Measurements from ENCODE around the gene ADK.
"Not testable (repeated sequence)": the region's sequence is repeated elsewhere in the genome, so short reads cannot be mapped to it uniquely, and the experiment has no call there.

ADK gene

DNA sequence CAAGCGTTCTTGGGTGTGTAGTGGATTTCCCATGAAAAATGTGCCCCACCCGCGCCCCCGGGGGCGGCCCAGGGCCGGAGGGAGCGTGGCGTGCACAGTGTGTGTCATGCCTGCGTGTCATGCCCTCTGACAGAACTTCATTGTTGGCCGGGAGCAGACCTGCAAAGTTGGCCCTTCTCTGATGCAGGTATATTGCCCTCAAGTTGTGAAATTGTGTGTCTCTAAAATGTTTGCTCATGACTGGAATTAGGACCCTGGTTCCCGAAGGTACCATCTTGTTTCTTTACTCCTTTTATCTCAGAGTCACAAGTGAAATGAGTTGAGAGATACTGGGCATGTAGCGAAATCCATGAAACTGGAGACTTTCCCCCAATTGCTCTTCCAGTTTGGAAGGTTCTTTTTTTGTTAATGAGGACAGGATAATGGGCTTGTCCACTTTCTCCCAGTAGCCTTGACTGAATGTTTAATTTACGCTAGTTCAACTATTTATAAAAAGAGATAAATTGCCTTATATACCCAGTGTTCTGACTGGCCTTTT lies 26.2 kb downstream of the ADK start:
- Mint-ChIP-seq H3K9me3 (no peaks in the 10 kb centered on the region), H3K27me3 (no peaks in the 10 kb centered on the region), H3K4me1 (ENCODE audit: low read depth in 2 of 2) (peaks cover 20 to 30% of the 10 kb centered on the region in 2 donors), H3K36me3 (ENCODE audit: insufficient read depth) (peaks cover 12% of the 10 kb centered on the region), H3K27ac (peak overlapping the region; percentile 97), H3K4me3 (peak overlapping the region; percentile 90 to 91)
- no peak for ATAC-seq (replicated peaks)
- DNase-seq: peak in 1 of 3 experiments; percentile 13

DNA sequence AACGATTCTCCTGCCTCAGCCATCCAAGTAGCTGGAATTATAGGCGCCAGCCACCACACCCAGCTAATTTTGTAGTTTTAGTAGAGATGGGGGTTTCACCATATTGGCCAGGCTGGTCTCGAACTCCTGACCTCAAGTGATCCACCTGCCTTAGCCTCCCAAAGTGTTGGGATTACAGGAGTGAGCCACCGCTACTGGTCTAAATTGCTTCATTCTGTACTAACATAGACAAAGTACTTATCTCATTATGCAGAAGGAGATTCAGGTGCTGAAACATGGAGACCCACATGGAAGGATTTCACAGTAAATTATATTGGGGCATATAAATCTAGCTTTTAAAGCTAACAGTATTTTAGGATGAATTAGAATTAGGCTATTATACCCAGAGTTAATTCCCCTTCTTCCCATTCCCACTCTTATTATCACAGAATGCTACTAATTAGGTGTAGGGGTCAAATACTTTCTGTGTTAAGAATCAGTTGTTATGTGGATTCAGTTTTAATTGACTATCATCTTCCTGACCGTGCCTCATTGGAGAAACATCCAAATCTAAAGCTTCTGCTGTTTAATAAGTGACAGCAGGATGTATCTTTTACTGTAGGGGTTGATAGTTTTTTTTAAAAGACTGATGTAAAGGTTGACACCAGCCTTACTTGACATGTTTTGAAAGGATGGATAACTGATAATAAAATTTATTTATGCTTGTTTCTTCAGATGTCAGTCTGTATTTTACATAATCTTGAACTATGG lies 27.2 kb downstream of the ADK start:
- H3K4me3 Mint-ChIP-seq: peak overlapping the region; percentile 4 to 38
- H3K4me1 Mint-ChIP-seq (ENCODE audit: low read depth in 2 of 2): peaks cover 20 to 30% of the 10 kb centered on the region in 2 donors

DNA sequence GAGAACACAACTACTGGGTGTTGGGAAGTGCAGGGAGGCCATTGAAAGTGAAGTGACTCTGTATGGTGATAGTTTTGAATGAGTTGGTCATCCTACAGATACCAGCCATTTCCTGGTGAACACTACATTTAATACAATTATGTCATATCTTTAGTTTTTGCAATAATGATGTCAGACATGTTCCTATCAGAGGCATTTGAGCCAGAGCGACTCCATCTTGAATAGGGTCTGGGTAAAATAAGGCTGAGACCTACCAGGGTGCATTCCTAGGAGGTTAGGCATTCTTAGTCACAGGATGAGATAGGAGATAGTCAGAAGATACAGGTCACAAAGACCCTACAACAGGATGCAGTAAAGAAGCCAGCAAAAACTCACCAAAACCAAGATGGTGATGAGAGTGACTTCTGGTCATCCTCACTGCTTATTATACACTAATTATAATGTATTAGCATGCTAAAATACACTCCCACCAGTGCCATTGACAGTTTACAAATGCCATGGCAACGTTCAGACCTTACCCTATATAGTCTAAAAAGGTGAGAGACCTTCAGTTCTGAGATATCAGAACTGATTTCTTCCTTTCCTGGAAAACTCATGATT lies 28.2 kb downstream of the ADK start:
- H3K4me1 Mint-ChIP-seq (ENCODE audit: low read depth in 2 of 2): peaks cover 20 to 30% of the 10 kb centered on the region in 2 donors

More for the DNA sequence above, 27.2 kb downstream of the ADK start:
- Mint-ChIP-seq H3K9me3 (no peaks in the 10 kb centered on the region), H3K36me3 (ENCODE audit: insufficient read depth) (peaks cover 12% of the 10 kb centered on the region), H3K27ac (peak overlapping the region; percentile 54 to 62), H3K27me3 (no peaks in the 10 kb centered on the region)
- ATAC-seq (replicated peaks) (no peak), DNase-seq (no peak)

DNA sequence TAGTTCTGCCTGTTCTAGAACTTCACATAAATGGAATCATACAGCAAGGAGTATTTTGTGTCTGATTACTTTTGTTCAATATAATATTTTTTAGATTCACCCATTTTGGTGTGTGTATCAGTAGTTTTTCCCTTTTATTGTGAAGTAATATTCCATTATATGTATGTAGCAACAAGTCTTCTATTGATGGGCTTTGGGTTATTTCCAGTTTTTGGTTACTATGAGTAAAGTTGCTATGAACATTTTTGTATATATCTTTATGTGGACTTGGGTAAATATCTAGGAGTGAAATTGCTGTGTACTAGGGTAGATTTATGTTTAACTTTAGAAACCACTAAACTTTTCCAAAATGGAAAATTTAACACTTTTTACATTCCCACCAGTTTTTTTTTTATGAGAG lies 35.7 kb downstream of the ADK start:
- H3K4me1 Mint-ChIP-seq (ENCODE audit: low read depth in 2 of 2): peaks cover 14 to 37% of the 10 kb centered on the region in 2 donors
- no peaks in the 10 kb centered on the region for H3K27me3 Mint-ChIP-seq
- no peak overlapping the region for H3K4me3 Mint-ChIP-seq
- no peaks in the 10 kb centered on the region for H3K9me3 Mint-ChIP-seq
- no peak for ATAC-seq (replicated peaks)
- peak overlapping the region in 1 of 2 donors; percentile 5 for H3K27ac Mint-ChIP-seq
- peaks cover 2% of the 10 kb centered on the region for H3K36me3 Mint-ChIP-seq (ENCODE audit: insufficient read depth)
- DNase-seq: no peak

More for the DNA sequence above, 28.2 kb downstream of the ADK start:
- peak overlapping the region; percentile 54 to 62 for H3K27ac Mint-ChIP-seq
- H3K4me3 Mint-ChIP-seq: peak overlapping the region in 1 of 2 donors; percentile 38
- ATAC-seq (replicated peaks) (no peak), DNase-seq (no peak)
- H3K36me3 Mint-ChIP-seq (ENCODE audit: insufficient read depth): peaks cover 8% of the 10 kb centered on the region
- H3K9me3 Mint-ChIP-seq: no peaks in the 10 kb centered on the region
- H3K27me3 Mint-ChIP-seq: no peaks in the 10 kb centered on the region

DNA sequence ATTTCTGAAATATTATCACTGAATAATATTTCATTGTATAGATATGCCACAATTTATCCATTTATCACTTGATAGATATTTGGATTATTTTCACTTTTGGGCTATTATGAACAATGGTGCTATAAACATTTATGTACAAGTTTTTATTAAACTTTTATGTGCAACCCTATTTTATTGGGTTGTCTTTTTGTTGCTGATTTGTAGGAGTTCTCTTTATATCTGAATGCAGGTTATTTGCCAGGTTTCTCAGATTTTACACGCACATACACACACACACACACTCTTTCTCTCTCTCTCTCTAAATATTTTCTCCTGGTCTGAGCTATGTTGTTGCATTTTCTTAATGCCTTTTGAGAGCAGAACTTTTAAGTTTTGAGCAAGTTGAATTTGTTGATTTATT lies 36.2 kb downstream of the ADK start:
- H3K27ac Mint-ChIP-seq: peak overlapping the region; percentile 8 to 73
- H3K27me3 Mint-ChIP-seq: no peaks in the 10 kb centered on the region

DNA sequence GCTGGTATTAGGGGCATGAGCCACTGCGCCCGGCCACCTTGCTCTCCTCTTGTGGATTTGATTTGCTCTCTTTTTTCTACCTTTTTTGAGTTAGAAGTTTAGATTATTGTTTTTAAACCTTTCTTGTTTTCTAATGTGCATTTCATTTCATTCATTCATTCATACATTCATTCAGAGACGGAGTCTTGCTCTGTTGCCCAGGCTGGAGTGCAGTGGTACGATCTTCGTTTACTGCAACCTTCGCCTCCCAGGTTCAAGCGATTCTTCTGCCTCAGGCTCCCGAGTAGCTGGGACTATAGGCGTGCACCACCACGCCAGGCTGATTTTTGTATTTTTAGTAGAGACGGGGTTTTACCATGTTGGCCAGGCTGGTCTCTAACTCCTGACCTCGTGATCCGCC lies 37.6 kb downstream of the ADK start:
- peak overlapping the region; percentile 38 to 73 for H3K27ac Mint-ChIP-seq
- not testable (repeated sequence) for H3K27me3 Mint-ChIP-seq; ATAC-seq (replicated peaks); DNase-seq; H3K36me3 Mint-ChIP-seq (ENCODE audit: insufficient read depth); H3K9me3 Mint-ChIP-seq; H3K4me3 Mint-ChIP-seq
- H3K4me1 Mint-ChIP-seq (ENCODE audit: low read depth in 2 of 2): peaks cover 18 to 47% of the 10 kb centered on the region in 2 donors

More for the DNA sequence above, 36.2 kb downstream of the ADK start:
- Mint-ChIP-seq H3K9me3 (no peaks in the 10 kb centered on the region), H3K4me1 (ENCODE audit: low read depth in 2 of 2) (peaks cover 14 to 37% of the 10 kb centered on the region in 2 donors), H3K36me3 (ENCODE audit: insufficient read depth) (peaks cover 2% of the 10 kb centered on the region), H3K4me3 (no peak overlapping the region)
- DNase-seq (no peak), ATAC-seq (replicated peaks) (no peak)

DNA sequence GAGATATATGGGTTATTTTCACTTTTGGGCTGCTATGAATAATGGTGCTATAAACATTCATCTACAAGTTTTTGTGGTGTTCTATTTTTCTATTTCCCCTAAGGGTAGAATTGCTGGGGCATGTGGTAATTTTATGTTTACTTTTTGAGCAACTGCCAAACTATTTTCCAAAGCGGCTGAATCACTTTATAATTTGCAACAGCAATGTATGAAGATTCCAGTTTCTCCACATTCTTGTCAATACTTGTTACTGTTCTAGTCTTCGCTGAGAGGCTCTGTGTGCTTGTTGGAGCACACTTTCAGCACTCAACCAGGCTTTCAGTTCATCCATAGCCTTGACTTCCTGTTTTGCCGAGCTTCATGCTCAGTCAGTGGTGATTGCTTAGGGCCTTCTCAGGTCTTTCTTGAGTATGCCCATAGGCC lies 39.0 kb downstream of the ADK start:
- ATAC-seq (replicated peaks) (peak; percentile 69), DNase-seq (no peak)
- no peaks in the 10 kb centered on the region for H3K9me3 Mint-ChIP-seq
- H3K4me3 Mint-ChIP-seq: peak overlapping the region; percentile 52 to 55
- no peaks in the 10 kb centered on the region for H3K27me3 Mint-ChIP-seq
- peaks cover 2% of the 10 kb centered on the region for H3K36me3 Mint-ChIP-seq (ENCODE audit: insufficient read depth)
- H3K27ac Mint-ChIP-seq: peak overlapping the region; percentile 44 to 87
- H3K4me1 Mint-ChIP-seq (ENCODE audit: low read depth in 2 of 2): peaks cover 24 to 57% of the 10 kb centered on the region in 2 donors

DNA sequence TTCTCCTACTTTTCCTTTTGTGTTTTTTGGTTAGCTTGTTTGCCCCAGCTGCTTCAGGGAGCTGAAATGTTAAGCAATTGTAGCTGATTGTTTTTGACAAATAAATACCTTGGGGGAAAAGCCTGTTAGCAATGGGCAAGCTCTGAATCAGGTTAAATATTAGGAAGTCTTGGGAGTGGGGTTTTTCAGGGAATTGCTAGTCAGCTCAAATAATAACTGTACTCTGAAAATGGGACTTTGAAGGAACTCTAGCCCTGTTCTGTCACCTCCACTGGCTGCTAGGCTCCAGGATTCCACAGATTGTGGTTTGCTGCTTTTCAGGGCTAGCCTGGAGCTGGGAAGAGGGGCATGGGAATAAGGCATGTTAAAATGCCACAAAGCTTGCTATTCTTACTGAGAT lies 39.5 kb downstream of the ADK start:
- peak overlapping the region; percentile 44 to 87 for H3K27ac Mint-ChIP-seq
- peak overlapping the region; percentile 52 to 55 for H3K4me3 Mint-ChIP-seq
- DNase-seq (no peak), ATAC-seq (replicated peaks) (no peak)
- H3K4me1 Mint-ChIP-seq (ENCODE audit: low read depth in 2 of 2): peaks cover 24 to 56% of the 10 kb centered on the region in 2 donors
- no peaks in the 10 kb centered on the region for H3K27me3 Mint-ChIP-seq
- no peaks in the 10 kb centered on the region for H3K9me3 Mint-ChIP-seq
- H3K36me3 Mint-ChIP-seq (ENCODE audit: insufficient read depth): peaks cover 2% of the 10 kb centered on the region

DNA sequence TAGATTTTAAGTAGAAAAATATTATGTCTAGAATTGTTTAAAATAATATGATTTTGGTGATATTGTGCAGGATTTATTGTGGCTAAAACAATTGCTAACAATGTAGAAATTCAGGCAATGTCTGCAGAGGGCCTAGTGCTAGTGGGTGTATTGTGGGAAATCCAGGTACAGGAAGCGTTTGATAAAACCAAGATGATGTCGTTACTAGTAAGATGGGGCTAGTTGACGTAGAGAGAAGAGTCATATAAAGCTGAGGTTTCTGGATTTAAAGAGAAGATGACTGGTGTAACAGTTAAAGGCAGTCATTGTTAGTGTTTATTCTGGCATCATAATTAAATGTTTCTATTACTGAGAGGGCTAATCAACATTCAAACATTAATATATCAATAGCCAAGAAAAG lies 43.5 kb downstream of the ADK start:
- Mint-ChIP-seq H3K36me3 (ENCODE audit: insufficient read depth) (peaks cover 3% of the 10 kb centered on the region), H3K4me1 (ENCODE audit: low read depth in 2 of 2) (peaks cover 21 to 49% of the 10 kb centered on the region in 2 donors), H3K27ac (no peak overlapping the region), H3K4me3 (no peak overlapping the region), H3K9me3 (no peaks in the 10 kb centered on the region), H3K27me3 (no peaks in the 10 kb centered on the region)
- DNase-seq (no peak), ATAC-seq (replicated peaks) (peak; percentile 86)

DNA sequence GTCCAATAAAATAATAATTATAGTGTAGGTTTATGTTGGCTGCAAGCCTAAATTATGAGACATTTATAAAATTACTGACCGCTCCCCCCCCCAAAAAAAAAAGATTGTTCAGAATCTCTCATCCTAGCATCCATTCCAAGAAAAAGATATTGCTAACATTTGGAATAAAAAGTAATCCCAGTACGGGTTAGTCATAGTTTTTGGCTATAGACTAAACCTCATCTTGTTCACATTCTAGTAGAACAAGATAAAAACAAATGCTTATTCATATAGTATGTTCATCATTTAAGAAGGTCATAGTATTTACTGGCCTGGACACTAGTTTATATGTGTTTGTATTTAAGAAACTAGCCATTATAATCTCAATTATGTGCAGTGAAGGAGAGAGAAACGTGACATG lies 44.0 kb downstream of the ADK start:
- DNase-seq (no peak), ATAC-seq (replicated peaks) (no peak)
- H3K4me1 Mint-ChIP-seq (ENCODE audit: low read depth in 2 of 2): peaks cover 18 to 45% of the 10 kb centered on the region in 2 donors
- H3K9me3 Mint-ChIP-seq: no peaks in the 10 kb centered on the region
- H3K4me3 Mint-ChIP-seq: no peak overlapping the region
- no peaks in the 10 kb centered on the region for H3K27me3 Mint-ChIP-seq
- H3K27ac Mint-ChIP-seq: no peak overlapping the region
- H3K36me3 Mint-ChIP-seq (ENCODE audit: insufficient read depth): peaks cover 3% of the 10 kb centered on the region

DNA sequence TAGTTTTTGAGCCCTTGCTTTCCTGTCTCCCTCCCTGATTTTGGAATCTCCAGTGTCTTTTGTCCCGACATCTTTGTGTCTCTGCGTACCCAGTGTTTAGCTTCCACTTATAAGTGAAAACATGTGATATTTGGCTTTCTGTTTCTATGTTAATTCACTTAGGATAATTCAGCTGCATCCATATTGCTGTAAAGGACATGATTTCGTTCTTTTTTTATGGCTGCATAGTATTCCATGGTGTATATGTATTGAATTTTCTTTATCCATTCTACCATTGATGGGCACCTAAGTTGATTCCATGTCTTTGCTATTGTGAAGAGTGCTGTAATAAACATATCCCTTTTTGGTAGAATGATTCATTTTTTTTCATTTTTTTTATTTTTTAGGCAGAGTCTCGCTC lies 48.3 kb downstream of the ADK start:
- DNase-seq (no peak), ATAC-seq (replicated peaks) (no peak)
- Mint-ChIP-seq H3K4me3 (no peak overlapping the region), H3K9me3 (no peaks in the 10 kb centered on the region), H3K4me1 (ENCODE audit: low read depth in 2 of 2) (peaks cover 6 to 20% of the 10 kb centered on the region in 2 donors), H3K36me3 (ENCODE audit: insufficient read depth) (peaks cover 12% of the 10 kb centered on the region), H3K27ac (no peak overlapping the region), H3K27me3 (no peaks in the 10 kb centered on the region)

DNA sequence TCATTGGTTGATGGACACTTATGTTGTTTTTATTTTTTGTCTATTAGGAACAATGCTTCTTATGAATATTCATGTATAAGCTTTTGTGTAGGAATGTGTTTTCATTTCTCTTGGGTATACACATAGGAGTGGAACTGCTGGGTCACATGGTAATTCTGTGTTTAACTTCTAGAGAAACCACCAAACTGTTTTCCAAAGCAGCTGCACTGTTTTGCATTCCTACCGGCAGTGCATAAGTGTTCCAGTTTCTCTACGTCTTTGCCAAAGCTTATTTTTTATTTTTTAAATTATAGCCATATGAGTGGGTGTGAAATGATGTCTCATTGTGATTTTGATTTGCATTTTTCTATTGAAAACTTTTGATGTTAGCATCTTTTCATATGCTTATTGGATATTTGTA lies 51.3 kb downstream of the ADK start:
- DNase-seq (no peak), ATAC-seq (replicated peaks) (no peak)
- H3K27me3 Mint-ChIP-seq: no peaks in the 10 kb centered on the region
- peaks cover 14% of the 10 kb centered on the region for H3K36me3 Mint-ChIP-seq (ENCODE audit: insufficient read depth)
- H3K9me3 Mint-ChIP-seq: no peaks in the 10 kb centered on the region
- no peak overlapping the region for H3K4me3 Mint-ChIP-seq
- H3K27ac Mint-ChIP-seq: no peak overlapping the region
- peaks cover 0 to 4% of the 10 kb centered on the region in 2 donors for H3K4me1 Mint-ChIP-seq (ENCODE audit: low read depth in 2 of 2)

DNA sequence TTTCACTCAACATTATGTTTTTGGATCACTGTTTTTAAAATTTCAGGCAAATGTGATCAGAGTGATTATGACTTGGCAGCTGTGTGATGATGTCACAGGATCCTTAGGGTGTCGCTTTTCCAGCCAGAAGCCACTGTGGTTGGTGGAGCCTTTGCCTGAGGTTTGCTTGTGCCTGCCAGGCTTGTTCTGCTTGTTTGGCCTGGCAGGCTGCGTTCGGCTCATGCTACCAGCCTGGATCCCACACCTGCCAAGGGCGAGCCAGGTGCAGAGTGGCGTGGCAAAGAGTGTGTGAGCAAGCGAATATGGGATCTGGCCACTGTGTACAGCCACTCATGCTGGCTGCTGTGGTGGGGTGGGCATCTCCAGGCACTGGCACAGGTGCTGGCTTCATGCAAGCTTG lies 55.7 kb downstream of the ADK start:
- ATAC-seq (replicated peaks): no peak
- no peaks in the 10 kb centered on the region for H3K9me3 Mint-ChIP-seq

More for the DNA sequence above, 55.7 kb downstream of the ADK start:
- H3K36me3 Mint-ChIP-seq (ENCODE audit: insufficient read depth): peaks cover 17% of the 10 kb centered on the region
- no peak overlapping the region for H3K4me3 Mint-ChIP-seq
- no peaks in the 10 kb centered on the region for H3K27me3 Mint-ChIP-seq
- H3K27ac Mint-ChIP-seq: peak overlapping the region in 1 of 2 donors; percentile 54
- no peak for DNase-seq
- no peaks in the 10 kb centered on the region for H3K4me1 Mint-ChIP-seq (ENCODE audit: low read depth in 2 of 2)

Measured in effector memory CD8-positive, alpha-beta T cell (primary cell).